WTC11 (cell line): Measurements from ENCODE around the gene SETD2. TPM values are rescaled to one million over a fixed set of nuclear protein-coding genes. Genes with fewer than 3 reads are reported as not detected.

ENCODE experiments used
- ATAC-seq: fragments of 200-7000 bp; cut with Tn5 transposase; 2 replicates; pipeline ENCODE4 v1.10.0; 2021; ENCODE audit warnings: mild to moderate bottlenecking, moderate library complexity
- CTCF ChIA-PET: fragments of 300-600 bp; sonication (Branson Sonifier 250); formaldehyde crosslinking; loops from one replicate; lab custom pipeline; 2021; ENCODE audit warnings: antibody characterized with exemption; lab: Charles Lee
- POLR2A ChIA-PET: fragments of 350-600 bp; sonication (Branson Sonifier 250); formaldehyde crosslinking; loops from one replicate; lab custom pipeline; 2021; ENCODE audit warnings: antibody characterized with exemption; lab: Charles Lee
- DNase-seq: peaks from one replicate; pipeline ENCODE4 v3.0.0; 2021; ENCODE audit warnings: low spot score
- H3K27ac Mint-ChIP-seq: 2 replicates; pipeline ENCODE4 v1.8.0; 2021; ENCODE audit warnings: mixed read lengths
- H3K27me3 Mint-ChIP-seq: 2 replicates; pipeline ENCODE4 v1.8.0; 2021; ENCODE audit warnings: low read depth, mild to moderate bottlenecking, moderate library complexity, mixed read lengths
- H3K36me3 Mint-ChIP-seq: 2 replicates; pipeline ENCODE4 v1.8.0; 2021; ENCODE audit warnings: mixed read lengths
- H3K4me1 Mint-ChIP-seq: 2 replicates; pipeline ENCODE4 v1.8.0; 2022; ENCODE audit warnings: mixed read lengths
- H3K4me3 Mint-ChIP-seq: 2 replicates; pipeline ENCODE4 v1.8.0; 2021; ENCODE audit warnings: mild to moderate bottlenecking, moderate library complexity, mixed read lengths
- H3K9me3 Mint-ChIP-seq: 2 replicates; pipeline ENCODE4 v1.8.0; 2021; ENCODE audit warnings: mixed read lengths
- AR ChIP-seq: fragments of 250-450 bp; sonication (Bioruptor Pico); IDR thresholded peaks from 2 replicates; pipeline ENCODE4 v1.9.0; 2021; ENCODE audit warnings: mild to moderate bottlenecking
- CTCF ChIP-seq: fragments of 200-600 bp; IDR thresholded peaks from 2 replicates; pipeline ENCODE4 v1.8.0; 2022; ENCODE audit warnings: antibody characterized with exemption
- E2F5 ChIP-seq: sonication (generic); formaldehyde crosslinking; IDR thresholded peaks from 2 replicates; pipeline ENCODE4 v1.8.1; 2022; ENCODE audit warnings: mild to moderate bottlenecking, moderate library complexity, missing genetic modification reagents
- GTF2I ChIP-seq: fragments of 250-450 bp; sonication (Bioruptor Pico); conservative IDR thresholded peaks from 2 replicates; pipeline ENCODE4 v1.4.0; 2021; ENCODE audit warnings: mild to moderate bottlenecking
- MLX ChIP-seq: sonication (generic); formaldehyde crosslinking; IDR thresholded peaks from 2 replicates; pipeline ENCODE4 v1.8.1; 2023; ENCODE audit warnings: mild to moderate bottlenecking, missing genetic modification reagents, moderate library complexity
- NFE2L1 ChIP-seq: sonication (generic); formaldehyde crosslinking; IDR thresholded peaks from 2 replicates; pipeline ENCODE4 v1.8.1; 2023; ENCODE audit warnings: missing genetic modification reagents
- NR1H2 ChIP-seq: sonication (generic); formaldehyde crosslinking; IDR thresholded peaks from 2 replicates; pipeline ENCODE4 v1.9.0; 2021; ENCODE audit warnings: mild to moderate bottlenecking, moderate library complexity, missing genetic modification reagents
- NR2C2 ChIP-seq: sonication (generic); formaldehyde crosslinking; IDR thresholded peaks from 2 replicates; pipeline ENCODE4 v1.8.0; 2022; ENCODE audit warnings: mild to moderate bottlenecking, missing genetic modification reagents
- OVOL2 ChIP-seq: fragments of 250-450 bp; sonication (Bioruptor Pico); IDR thresholded peaks from 2 replicates; pipeline ENCODE4 v1.9.0; 2021; ENCODE audit warnings: mild to moderate bottlenecking, borderline replicate concordance
- PRDM15 ChIP-seq: sonication (generic); formaldehyde crosslinking; IDR thresholded peaks from 2 replicates; pipeline ENCODE4 v1.8.0; 2022; ENCODE audit warnings: missing genetic modification reagents
- RELA ChIP-seq: sonication (generic); formaldehyde crosslinking; IDR thresholded peaks from 2 replicates; pipeline ENCODE4 v1.8.1; 2022; ENCODE audit warnings: missing genetic modification reagents, mild to moderate bottlenecking, borderline replicate concordance
- RORB ChIP-seq: fragments of 250-450 bp; sonication (Bioruptor Pico); IDR thresholded peaks from 2 replicates; pipeline ENCODE4 v1.9.0; 2021; ENCODE audit warnings: mild to moderate bottlenecking
- SP1 ChIP-seq: sonication (generic); formaldehyde crosslinking; conservative IDR thresholded peaks from 2 replicates; pipeline ENCODE4 v1.8.1; 2022; ENCODE audit warnings: missing genetic modification reagents
- TEAD1 ChIP-seq: sonication (generic); formaldehyde crosslinking; IDR thresholded peaks from 2 replicates; pipeline ENCODE4 v1.8.0; 2022; ENCODE audit warnings: mild to moderate bottlenecking, missing genetic modification reagents
- TEAD4 ChIP-seq: sonication (generic); formaldehyde crosslinking; IDR thresholded peaks from 2 replicates; pipeline ENCODE4 v1.8.0; 2022; ENCODE audit warnings: mild to moderate bottlenecking, missing genetic modification reagents
- ZMAT4 ChIP-seq: fragments of 250-450 bp; sonication (Bioruptor Pico); IDR thresholded peaks from 2 replicates; pipeline ENCODE4 v1.9.0; 2021; ENCODE audit warnings: mild to moderate bottlenecking
- ZNF425 ChIP-seq: fragments of 250-450 bp; sonication (Bioruptor Pico); conservative IDR thresholded peaks from 2 replicates; pipeline ENCODE4 v1.9.0; 2021; ENCODE audit warnings: mild to moderate bottlenecking
- ZNF671 ChIP-seq: fragments of 250-450 bp; sonication (Bioruptor Pico); IDR thresholded peaks from 2 replicates; pipeline ENCODE4 v1.8.0; 2021; ENCODE audit warnings: mild to moderate bottlenecking
- ZSCAN18 ChIP-seq: fragments of 250-450 bp; sonication (Bioruptor Pico); IDR thresholded peaks from 2 replicates; pipeline ENCODE4 v2.1.2; 2022; ENCODE audit warnings: mild to moderate bottlenecking, moderate library complexity
- total RNA-seq: library from RNA; stranded (reverse); gene quantifications from 3 replicates; pipeline ENCODE4 v1.2.3, GENCODE V29; 2021

SETD2 gene
- total RNA-seq, 1 experiment from 2014 or later, result 39.8 TPM

GRCh38 chr3:47161983-47162696 lies 1.8 kb downstream of the SETD2 start (continued):
- no peak for TF ChIP-seq ZSCAN18 (CRISPR knock-in tag)
- no peak for TF ChIP-seq RORB (CRISPR knock-in tag)
- TF ChIP-seq NR1H2 (CRISPR knock-in tag), result no peak
- TF ChIP-seq ZNF671 (CRISPR knock-in tag), result no peak
- TF ChIP-seq CTCF, result no peak
- TF ChIP-seq, all 79 proteins: peak for 0

GRCh38 chr3:47159820-47160219 lies 4.1 kb downstream of the SETD2 start:
- no peaks in the 10 kb centered on the region for H3K27me3 Mint-ChIP-seq
- H3K9me3 Mint-ChIP-seq, result no peaks in the 10 kb centered on the region
- peaks cover 4% of the 10 kb centered on the region; the same call in 1 of the 2 replicates for H3K36me3 Mint-ChIP-seq
- ChIA-PET CTCF (interaction anchor here (0.7 to 1.9 kb wide), 9 partner anchors 9 to 210 kb away, joined by 3 to 5 read pairs (median 3); no protein-coding TSS in a partner anchor), POLR2A (no interaction called here)
- H3K4me3 Mint-ChIP-seq, result no peak overlapping the region; the same call in 1 of the 2 replicates
- DNase-seq (peak; percentile 17), ATAC-seq (no peak)
- H3K4me1 Mint-ChIP-seq, result peaks cover 52% of the 10 kb centered on the region
- H3K27ac Mint-ChIP-seq, result peak overlapping the region; percentile 38
- no peak for TF ChIP-seq GTF2I (CRISPR knock-in tag)

GRCh38 chr3:47158208-47158607 lies 5.7 kb downstream of the SETD2 start:
- H3K4me3 Mint-ChIP-seq, result no peak overlapping the region
- H3K27ac Mint-ChIP-seq, result no peak overlapping the region
- ChIA-PET POLR2A (no interaction called here), CTCF (no interaction called here)
- H3K27me3 Mint-ChIP-seq, result no peaks in the 10 kb centered on the region
- ATAC-seq (no peak), DNase-seq (no peak)
- H3K4me1 Mint-ChIP-seq, result peaks cover 54% of the 10 kb centered on the region
- H3K36me3 Mint-ChIP-seq, result peaks cover 4% of the 10 kb centered on the region; the same call in 1 of the 2 replicates
- peaks cover 5% of the 10 kb centered on the region; the same call in 1 of the 2 replicates for H3K9me3 Mint-ChIP-seq
- TF ChIP-seq NFE2L1, result no peak
- no peak for TF ChIP-seq TEAD4
- no peak for TF ChIP-seq SP1 (CRISPR knock-in tag)
- TF ChIP-seq ZNF425 (CRISPR knock-in tag), result no peak
- no peak for TF ChIP-seq RELA (CRISPR knock-in tag)
- TF ChIP-seq ZMAT4, result no peak
- no peak for TF ChIP-seq AR (CRISPR knock-in tag)
- TF ChIP-seq PRDM15 (CRISPR knock-in tag), result no peak
- TF ChIP-seq NR1H2 (CRISPR knock-in tag), result no peak
- no peak for TF ChIP-seq TEAD1 (CRISPR knock-in tag)
- no peak for TF ChIP-seq NR2C2
- no peak for TF ChIP-seq OVOL2 (CRISPR knock-in tag)
- TF ChIP-seq MLX, result no peak
- TF ChIP-seq E2F5 (CRISPR knock-in tag), result no peak
